ENCODE results near the gene INSM1. TPM values are rescaled to one million over a fixed set of nuclear protein-coding genes. Genes with fewer than 3 reads are reported as not detected.

INSM1 gene
- total and polyA plus RNA-seq, 2 donors (not counting 3 experiments of a cell fraction or from before 2014, with no cell fraction given) = not detected

- Histone ChIP-seq H4K20me1 (replicated peaks; ENCODE audit: control insufficient read depth, extremely low read depth, insufficient read depth, low read length) (no peaks in the 10 kb centered on the region), H3K27me3 (ENCODE audit: control insufficient read depth in 2 of 2, insufficient read depth in 2 of 2, low read length in 2 of 2) (no peaks in the 10 kb centered on the region), H3K79me2 (ENCODE audit: control insufficient read depth, insufficient read depth, low read length) (no peaks in the 10 kb centered on the region), H3K9me1 (replicated peaks; ENCODE audit: control insufficient read depth, extremely low read depth, insufficient read depth, low read length) (no peaks in the 10 kb centered on the region), H3K4me3 (replicated peaks in 1 of 3; ENCODE audit: insufficient read depth in 1 of 3, low read depth in 1 of 3, low read length in 3 of 3) (no peak overlapping the region), H3K4me1 (ENCODE audit: control insufficient read depth, extremely low read depth, insufficient read depth, low read length) (no peaks in the 10 kb centered on the region), H2AFZ (ENCODE audit: low read depth, low read length) (no peak overlapping the region), H3K36me3 (ENCODE audit: control insufficient read depth in 2 of 2, extremely low read depth in 1 of 2, insufficient read depth in 2 of 2, low read length in 2 of 2) (peaks cover 0 to 3% of the 10 kb centered on the region in 2 experiments), H3K9me3 (replicated peaks; ENCODE audit: control insufficient read depth, insufficient read depth, low read length) (no peaks in the 10 kb centered on the region), H3K9ac (replicated peaks; ENCODE audit: extremely low read depth, insufficient read depth, low read length) (no peak overlapping the region), H3K4me2 (ENCODE audit: insufficient read depth, low read length) (no peak overlapping the region), H3K27ac (ENCODE audit: insufficient read depth, low read depth, low read length) (no peak overlapping the region)
- FAIRE-seq (no peak), DNase-seq (ENCODE audit: low read depth, low spot score) (no peak)
- dilution Hi-C loops (cut with MboI; ENCODE audit: extremely low pct_ligation_motif_present, low sequenced_read_pairs) = no loop called here
- ChIA-PET POLR2A (no interaction called here), CTCF (no interaction called here)
- no TSS peak for BruUV-seq (replicated peaks)
- intact Hi-C loops (cut with micrococcal nuclease) = loop anchor here (10.0 kb wide), 1 partner anchor 53 kb away; the partner anchor contains the start of gene INSM1
- TF ChIP-seq FOS (IDR thresholded peaks at IDR 0.05; ENCODE audit: borderline replicate concordance, insufficient read depth, low read length) = no peak
- no peak for TF ChIP-seq GATA2 (IDR thresholded peaks at IDR 0.05; ENCODE audit: insufficient read depth, insufficient read length, low read depth, low read length)
- no peak for TF ChIP-seq MYC (IDR thresholded peaks at IDR 0.05; ENCODE audit: low read depth, low read length)
- no peak for TF ChIP-seq JUN (IDR thresholded peaks at IDR 0.05; ENCODE audit: borderline replicate concordance, insufficient read depth, insufficient read length, low read depth)
- TF ChIP-seq CTCF (IDR thresholded peaks at IDR 0.05; ENCODE audit: extremely low read depth in 1 of 2, insufficient read depth in 1 of 2, low read depth in 1 of 2, low read length in 2 of 2) = no peak
- no peak for TF ChIP-seq MAX (IDR thresholded peaks at IDR 0.05; ENCODE audit: insufficient read depth, insufficient read length)
- no peak for TF ChIP-seq EZH2 (IDR thresholded peaks at IDR 0.05; ENCODE audit: borderline replicate concordance, low read depth, low read length, severe bottlenecking)
- no peak for TF ChIP-seq POLR2A (IDR thresholded peaks at IDR 0.05; ENCODE audit: low read depth, low read length)
Observed at GRCh38 chr20:20417876-20418676, 50.2 kb downstream of the INSM1 start.

Measured in endothelial cell of umbilical vein (primary cell).